NCI-H345 (cell line): ENCODE data around the gene CALU.

Experiments
- DNase-seq: peaks from one replicate; lab custom pipeline; 2025; lab: John Stamatoyannopoulos, UW

Gene CALU

GRCh38 chr7:128739048-128739962 lies at the start of gene CALU:
TSS of gene CALU (plus strand) at chr7:128739359. CDS start at chr7:128748584, 9,225 bp downstream.
- DNase-seq: peak; percentile 97

GRCh38 chr7:128691227-128691626 lies 47.9 kb upstream of the CALU start:
- DNase-seq: no peak

GRCh38 chr7:128692623-128693270 lies 46.4 kb upstream of the CALU start:
- no peak for DNase-seq

GRCh38 chr7:128693373-128694015 lies 45.7 kb upstream of the CALU start:
- no peak for DNase-seq

- no peak for DNase-seq
Measured at GRCh38 chr7:128694738-128695137, 44.4 kb upstream of the CALU start.

GRCh38 chr7:128697302-128697905 lies 41.8 kb upstream of the CALU start:
- DNase-seq: no peak

GRCh38 chr7:128699196-128699712 lies 39.9 kb upstream of the CALU start:
- no peak for DNase-seq

- no peak for DNase-seq
Measured at GRCh38 chr7:128699895-128700294, 39.3 kb upstream of the CALU start.

- DNase-seq: no peak
Measured at GRCh38 chr7:128701062-128701785, 37.9 kb upstream of the CALU start.

GRCh38 chr7:128703609-128704241 lies 35.4 kb upstream of the CALU start:
- DNase-seq: no peak

- DNase-seq: peak; percentile 38
Measured at GRCh38 chr7:128705891-128706333, 33.2 kb upstream of the CALU start.

GRCh38 chr7:128707752-128708151 lies 31.4 kb upstream of the CALU start:
- DNase-seq: no peak

- DNase-seq: no peak
Measured at GRCh38 chr7:128708235-128708634, 30.9 kb upstream of the CALU start.

- no peak for DNase-seq
Measured at GRCh38 chr7:128708824-128709223, 30.3 kb upstream of the CALU start.

- DNase-seq: no peak
Measured at GRCh38 chr7:128710481-128710880, 28.7 kb upstream of the CALU start.

GRCh38 chr7:128713794-128714193 lies 25.4 kb upstream of the CALU start:
- no peak for DNase-seq

GRCh38 chr7:128714701-128715495 lies 24.3 kb upstream of the CALU start:
- DNase-seq: no peak

- no peak for DNase-seq
Measured at GRCh38 chr7:128718967-128719642, 20.1 kb upstream of the CALU start.

GRCh38 chr7:128721376-128721775 lies 17.8 kb upstream of the CALU start:
- DNase-seq: no peak
